Measurements from ENCODE around the gene GATM. TPM values are rescaled to one million over a fixed set of nuclear protein-coding genes. Genes with fewer than 3 reads are reported as not detected.

Gene GATM
- total and polyA plus RNA-seq, 8 donors: 5.4 to 26.3 (median 19.9) TPM

DNA sequence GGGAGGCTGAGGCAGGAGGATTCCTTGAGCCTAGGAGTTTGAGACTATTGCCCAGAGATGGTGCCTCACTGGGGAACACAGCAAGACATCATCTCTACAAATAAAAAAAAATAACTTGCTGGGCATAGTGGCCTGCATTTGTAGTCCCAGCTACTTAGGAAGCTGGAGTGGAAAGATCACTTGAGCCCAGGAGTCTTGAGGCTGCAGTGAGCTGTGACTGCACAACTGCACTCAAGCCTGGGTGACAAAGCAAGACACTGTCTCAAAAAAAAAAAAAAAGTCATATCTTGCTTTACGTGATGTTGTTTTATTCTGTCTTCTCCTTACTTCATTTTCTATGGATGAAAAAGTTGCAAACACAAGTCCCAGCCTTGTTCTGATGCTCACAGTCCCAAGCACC lies 14.1 kb downstream of the GATM start:
- Histone ChIP-seq H3K4me3 (no peak overlapping the region), H3K9me3 (no peaks in the 10 kb centered on the region), H3K27ac (no peak overlapping the region), H3K27me3 (no peaks in the 10 kb centered on the region), H3K4me1 (no peaks in the 10 kb centered on the region), H3K36me3 (no peaks in the 10 kb centered on the region)
- intact Hi-C loops (cut with DNase I): no loop called here
- no peak for ATAC-seq
- TF ChIP-seq, protein P1, sequence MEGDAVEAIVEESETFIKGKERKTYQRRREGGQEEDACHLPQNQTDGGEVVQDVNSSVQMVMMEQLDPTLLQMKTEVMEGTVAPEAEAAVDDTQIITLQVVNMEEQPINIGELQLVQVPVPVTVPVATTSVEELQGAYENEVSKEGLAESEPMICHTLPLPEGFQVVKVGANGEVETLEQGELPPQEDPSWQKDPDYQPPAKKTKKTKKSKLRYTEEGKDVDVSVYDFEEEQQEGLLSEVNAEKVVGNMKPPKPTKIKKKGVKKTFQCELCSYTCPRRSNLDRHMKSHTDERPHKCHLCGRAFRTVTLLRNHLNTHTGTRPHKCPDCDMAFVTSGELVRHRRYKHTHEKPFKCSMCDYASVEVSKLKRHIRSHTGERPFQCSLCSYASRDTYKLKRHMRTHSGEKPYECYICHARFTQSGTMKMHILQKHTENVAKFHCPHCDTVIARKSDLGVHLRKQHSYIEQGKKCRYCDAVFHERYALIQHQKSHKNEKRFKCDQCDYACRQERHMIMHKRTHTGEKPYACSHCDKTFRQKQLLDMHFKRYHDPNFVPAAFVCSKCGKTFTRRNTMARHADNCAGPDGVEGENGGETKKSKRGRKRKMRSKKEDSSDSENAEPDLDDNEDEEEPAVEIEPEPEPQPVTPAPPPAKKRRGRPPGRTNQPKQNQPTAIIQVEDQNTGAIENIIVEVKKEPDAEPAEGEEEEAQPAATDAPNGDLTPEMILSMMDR (IDR thresholded peaks at IDR 0.05): no peak
- DNase-seq: no peak

DNA sequence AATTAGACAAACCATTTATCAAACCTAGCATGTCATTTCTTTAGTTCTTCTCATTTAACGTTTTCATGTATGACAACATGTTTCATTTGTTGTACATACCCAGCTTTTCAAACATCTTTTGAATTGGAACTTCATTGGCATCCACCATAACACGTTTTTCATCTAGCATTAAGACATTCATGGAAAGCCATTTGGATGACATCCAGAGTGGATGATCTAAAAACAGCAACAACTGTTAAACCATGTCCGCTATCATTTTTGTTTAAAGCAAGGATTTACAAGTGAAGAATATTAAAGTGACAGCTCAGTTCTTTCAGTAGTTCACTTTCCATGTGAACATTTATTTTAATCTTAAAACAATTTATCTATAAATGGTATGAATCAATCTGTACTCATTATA lies 14.5 kb downstream of the GATM start:
- Histone ChIP-seq H3K27me3 (no peaks in the 10 kb centered on the region), H3K36me3 (no peaks in the 10 kb centered on the region), H3K27ac (no peak overlapping the region), H3K4me3 (no peak overlapping the region), H3K4me1 (no peaks in the 10 kb centered on the region), H3K9me3 (no peaks in the 10 kb centered on the region)
- TF ChIP-seq, protein P1 (IDR thresholded peaks at IDR 0.05): no peak
- DNase-seq (no peak), ATAC-seq (no peak)
- intact Hi-C loops (cut with DNase I): no loop called here

DNA sequence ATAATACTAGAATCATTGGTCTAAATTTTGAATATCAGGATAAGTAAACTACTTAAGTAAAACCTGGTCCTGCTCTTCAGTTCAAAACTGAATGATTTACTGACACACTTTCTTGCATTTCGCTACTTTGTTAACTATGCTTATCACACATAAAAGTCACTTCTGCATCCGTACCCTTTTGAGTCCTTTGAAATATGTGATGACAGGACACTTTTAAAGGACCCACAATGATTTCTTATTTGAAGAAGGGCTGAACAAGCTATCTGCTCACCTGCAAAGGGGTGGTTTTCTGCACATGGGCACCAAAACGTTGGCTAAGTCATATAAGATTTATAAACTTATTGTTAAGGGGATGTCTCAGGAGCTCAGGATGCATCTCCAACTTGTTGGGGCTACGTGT lies 15.0 kb downstream of the GATM start:
- no peak overlapping the region for H3K4me3 ChIP-seq
- TF ChIP-seq, protein P1 (IDR thresholded peaks at IDR 0.05): no peak
- H3K36me3 ChIP-seq: no peaks in the 10 kb centered on the region
- H3K27me3 ChIP-seq: no peaks in the 10 kb centered on the region
- ATAC-seq (no peak), DNase-seq (no peak)
- H3K27ac ChIP-seq: no peak overlapping the region
- intact Hi-C loops (cut with DNase I): no loop called here
- H3K4me1 ChIP-seq: no peaks in the 10 kb centered on the region
- no peaks in the 10 kb centered on the region for H3K9me3 ChIP-seq

DNA sequence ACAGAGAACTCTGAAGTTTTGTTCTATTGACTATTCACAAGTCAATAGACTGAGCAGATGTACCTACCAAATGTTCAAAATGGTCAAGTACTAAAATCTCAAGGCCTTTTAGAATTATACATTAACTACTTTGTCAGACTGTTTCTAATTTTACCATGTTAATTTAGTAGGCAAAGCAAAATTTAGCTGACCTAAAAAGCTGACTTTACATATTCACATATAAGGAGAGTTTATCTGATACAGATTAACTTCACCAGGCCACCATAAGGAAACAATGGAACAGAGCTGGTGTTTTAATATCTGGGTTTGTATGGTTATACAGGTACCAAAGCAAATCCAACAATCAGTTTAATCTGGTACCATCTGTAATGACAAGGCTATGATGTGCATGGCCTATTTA lies 15.9 kb downstream of the GATM start:
- no peak for ATAC-seq
- no peak overlapping the region for H3K27ac ChIP-seq
- intact Hi-C loops (cut with DNase I): no loop called here
- H3K36me3 ChIP-seq: no peaks in the 10 kb centered on the region
- no peak for DNase-seq
- no peak overlapping the region for H3K4me3 ChIP-seq
- no peaks in the 10 kb centered on the region for H3K9me3 ChIP-seq
- no peaks in the 10 kb centered on the region for H3K27me3 ChIP-seq
- TF ChIP-seq, protein P1 (IDR thresholded peaks at IDR 0.05): no peak
- no peaks in the 10 kb centered on the region for H3K4me1 ChIP-seq

DNA sequence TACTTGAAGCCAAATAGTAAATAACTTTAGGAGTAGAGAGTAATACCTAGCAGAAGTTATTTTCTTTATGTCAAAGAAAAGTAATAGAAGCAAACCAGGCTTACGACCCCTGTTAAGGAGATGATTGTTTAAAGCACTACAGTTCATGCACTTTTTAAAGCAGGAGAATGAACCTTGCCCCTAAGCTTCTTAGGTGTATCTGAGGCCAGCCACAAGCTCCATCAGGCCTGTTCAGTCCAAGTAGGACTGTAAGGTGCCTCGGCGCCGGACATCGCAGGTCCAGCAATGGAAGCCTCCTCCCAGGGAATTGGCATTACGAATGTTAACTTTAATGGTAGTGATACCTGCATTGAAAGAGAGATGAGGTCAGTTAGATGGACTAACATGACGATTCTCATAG lies 16.5 kb downstream of the GATM start:
- Histone ChIP-seq H3K27me3 (no peaks in the 10 kb centered on the region), H3K36me3 (no peaks in the 10 kb centered on the region), H3K4me1 (no peaks in the 10 kb centered on the region), H3K27ac (no peak overlapping the region), H3K4me3 (no peak overlapping the region), H3K9me3 (no peaks in the 10 kb centered on the region)
- intact Hi-C loops (cut with DNase I): no loop called here
- no peak for DNase-seq
- ATAC-seq: no peak
- TF ChIP-seq, protein P1 (IDR thresholded peaks at IDR 0.05): no peak
